ENCODE data around the gene RNF6. TPM values are rescaled to one million over a fixed set of nuclear protein-coding genes. Genes with fewer than 3 reads are reported as not detected.

RNF6 gene
- total RNA-seq = 10 to 100 TPM; 37.0 to 42.4 TPM

DNA sequence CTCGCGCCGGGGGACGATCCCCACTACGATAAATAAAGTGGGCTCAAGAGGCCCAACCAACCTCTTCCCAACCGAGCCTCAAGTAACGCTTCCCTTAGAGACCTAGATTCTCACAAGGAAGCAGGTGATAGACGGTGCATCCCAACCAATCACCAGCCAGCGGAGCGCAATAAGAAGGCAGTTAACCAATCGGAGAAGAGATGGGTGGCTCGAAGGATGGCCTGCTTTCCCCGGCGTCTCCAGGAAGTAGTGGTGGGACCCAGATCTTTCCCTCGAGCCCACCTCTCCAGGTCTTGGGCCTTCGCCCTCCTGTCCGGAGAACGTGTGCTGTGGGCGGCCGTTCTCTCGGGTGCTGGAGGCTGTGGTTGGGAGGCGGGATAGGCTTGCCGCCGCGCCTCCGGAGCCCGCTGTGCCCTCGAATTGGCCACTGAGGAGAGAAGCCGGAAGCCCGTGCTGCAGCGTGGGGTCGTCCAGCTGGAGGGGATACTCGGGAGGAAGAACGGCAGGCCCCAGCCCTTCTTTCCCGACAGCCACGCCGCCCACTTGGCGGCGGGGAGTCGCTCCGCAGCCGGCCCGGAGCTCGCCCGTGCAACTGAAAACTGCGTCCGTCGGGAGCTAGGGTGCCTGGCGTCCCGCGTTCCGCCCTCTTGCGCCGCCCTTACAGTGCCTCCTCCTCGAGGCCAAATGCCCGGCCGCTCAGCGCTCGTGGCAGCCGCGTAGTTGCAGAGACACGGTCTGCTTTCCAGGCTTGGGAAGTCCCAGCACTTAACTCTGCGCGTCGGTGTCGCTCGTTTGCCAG, at the start of gene RNF6:
RNF6 (minus strand) TSS at position 594 of the 799 bp plus-strand sequence. CDS start 2,665 bp downstream, outside the sequence.
- DNase-seq = peak; percentile 90
- Mint-ChIP-seq H3K36me3 (ENCODE audit: low read depth) (peaks cover 29% of the 10 kb centered on the region), H3K27me3 (no peaks in the 10 kb centered on the region), H3K9me3 (ENCODE audit: low read depth) (no peaks in the 10 kb centered on the region), H3K27ac (peak within 1 kb of the TSS; percentile 100), H3K4me1 (peaks cover 33% of the 10 kb centered on the region), H3K4me3 (peak within 1 kb of the TSS; percentile 100)
- intact Hi-C loops (cut with DNase I, micrococcal nuclease) = loop anchor here (1.0 to 10.0 kb wide), 7 partner anchors 32 to 1399 kb away; partner anchors contain the start of genes CDK8 (in 2 of the 2), GTF3A (in 1 of the 2), LNX2 (in 1 of the 2) and MTIF3 (in 1 of the 2)
- ATAC-seq = peak; percentile 98
- ChIA-PET POLR2A (interaction anchor here (0.6 to 1.0 kb wide), 3 partner anchors 36 to 1042 kb away, joined by 3 to 5 read pairs (median 4); no protein-coding TSS in a partner anchor), CTCF (interaction anchor here (1.0 to 2.2 kb wide), 6 partner anchors 33 to 281 kb away, joined by 3 to 13 read pairs (median 4); no protein-coding TSS in a partner anchor)

DNA sequence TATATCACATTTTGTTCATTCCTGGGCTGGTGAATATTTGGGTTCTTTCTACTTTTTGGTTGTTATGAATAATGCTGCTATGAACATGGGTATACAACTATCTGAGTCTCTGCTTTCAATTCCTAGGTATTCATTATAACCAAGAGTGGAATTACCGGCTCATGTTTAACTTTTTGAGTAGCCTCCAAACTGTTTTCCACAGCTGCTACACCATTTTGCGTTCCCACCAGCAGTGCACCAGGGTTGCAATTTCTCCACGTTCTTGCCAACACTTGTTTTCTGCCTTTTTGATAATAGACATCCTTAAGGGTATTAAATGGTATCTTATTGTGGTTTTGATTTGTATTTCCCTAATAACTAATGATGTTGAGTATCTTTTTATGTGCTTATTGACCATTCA, 48.6 kb upstream of the RNF6 start:
- POLR2A ChIA-PET = no interaction called here
- Mint-ChIP-seq H3K4me1 (peaks cover 31% of the 10 kb centered on the region), H3K36me3 (ENCODE audit: low read depth) (no peaks in the 10 kb centered on the region), H3K27me3 (no peaks in the 10 kb centered on the region), H3K4me3 (no peak overlapping the region), H3K9me3 (ENCODE audit: low read depth) (no peaks in the 10 kb centered on the region), H3K27ac (no peak overlapping the region)
- intact Hi-C loops (cut with DNase I, micrococcal nuclease) = no loop called here
- ATAC-seq = no peak
- DNase-seq = no peak
- CTCF ChIA-PET = interaction anchor here (0.6 kb wide), 1 partner anchor 890 kb away, joined by 3 read pairs; no protein-coding TSS in a partner anchor

DNA sequence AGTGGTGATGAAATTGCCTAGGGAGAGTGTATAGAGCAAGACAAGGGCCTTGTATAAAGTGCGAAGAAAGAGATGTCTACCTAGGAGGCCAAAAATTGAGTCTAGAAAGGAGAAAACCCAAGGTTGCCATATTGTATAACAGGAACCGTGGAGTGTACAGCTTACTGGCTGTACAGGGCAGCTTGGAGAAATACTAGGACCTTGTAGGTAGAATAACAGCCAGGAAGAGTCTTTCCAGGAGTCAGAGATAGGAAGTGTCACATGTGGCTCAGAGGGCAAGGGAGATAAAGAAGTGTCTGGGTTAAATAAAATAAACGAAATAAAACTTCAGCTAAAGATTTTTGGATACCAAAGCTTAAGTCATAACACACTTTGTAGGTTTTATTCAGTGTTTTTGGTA, 44.2 kb upstream of the RNF6 start:
- Mint-ChIP-seq H3K9me3 (ENCODE audit: low read depth) (no peaks in the 10 kb centered on the region), H3K4me1 (peaks cover 34% of the 10 kb centered on the region), H3K27ac (no peak overlapping the region), H3K27me3 (no peaks in the 10 kb centered on the region), H3K36me3 (ENCODE audit: low read depth) (no peaks in the 10 kb centered on the region), H3K4me3 (no peak overlapping the region)
- DNase-seq = no peak
- CTCF ChIA-PET = interaction anchor here (0.6 to 1.0 kb wide), 2 partner anchors 38 to 81 kb away, joined by 3 read pairs; no protein-coding TSS in a partner anchor
- no peak for ATAC-seq
- intact Hi-C loops (cut with DNase I, micrococcal nuclease) = no loop called here
- POLR2A ChIA-PET = no interaction called here

DNA sequence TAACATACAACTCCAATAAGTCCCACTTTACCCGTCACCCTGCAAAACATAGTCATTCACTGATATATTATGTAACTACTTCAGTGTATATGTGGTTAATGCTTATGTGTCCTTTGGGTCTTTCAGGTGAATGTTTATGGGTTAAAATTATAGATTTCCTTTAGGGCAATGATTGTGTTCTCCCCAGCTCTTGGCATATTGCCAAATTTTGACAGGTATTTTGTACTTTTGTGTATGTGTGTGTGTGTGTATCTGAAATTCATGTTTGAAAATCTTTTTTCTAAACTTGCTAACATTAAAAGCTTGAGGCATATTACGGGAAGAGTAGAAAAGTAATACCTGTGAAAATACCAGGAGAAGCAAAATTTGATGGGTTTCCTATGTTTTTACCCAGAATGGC, 40.0 kb upstream of the RNF6 start:
- H3K4me1 Mint-ChIP-seq = peaks cover 31% of the 10 kb centered on the region
- H3K27ac Mint-ChIP-seq = no peak overlapping the region
- H3K36me3 Mint-ChIP-seq (ENCODE audit: low read depth) = no peaks in the 10 kb centered on the region
- intact Hi-C loops (cut with DNase I, micrococcal nuclease) = no loop called here
- DNase-seq (no peak), ATAC-seq (no peak)
- no peaks in the 10 kb centered on the region for H3K27me3 Mint-ChIP-seq
- H3K4me3 Mint-ChIP-seq = no peak overlapping the region
- H3K9me3 Mint-ChIP-seq (ENCODE audit: low read depth) = no peaks in the 10 kb centered on the region
- ChIA-PET POLR2A (no interaction called here), CTCF (interaction anchor here (0.7 to 0.8 kb wide), 2 partner anchors 15 to 184 kb away, joined by 3 read pairs; no protein-coding TSS in a partner anchor)

DNA sequence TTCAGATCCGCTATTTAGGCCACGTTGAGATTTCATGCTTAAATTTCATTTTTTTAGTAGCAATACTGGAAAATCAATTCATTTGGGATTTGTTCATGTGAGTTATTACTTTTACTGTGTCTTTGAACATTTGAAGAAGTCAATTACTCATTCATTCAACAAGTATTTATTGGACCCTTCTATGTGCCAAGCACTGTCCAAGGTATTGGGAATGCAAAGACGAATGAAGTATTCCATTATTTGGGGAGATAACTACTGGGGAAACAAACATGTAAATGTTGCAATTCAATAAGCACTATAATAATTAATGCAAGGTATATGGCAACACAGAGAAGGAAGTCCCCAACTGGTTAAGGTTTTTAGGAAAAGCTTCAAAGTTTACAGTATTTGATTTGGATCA, 37.5 kb upstream of the RNF6 start:
- no peak for ATAC-seq
- ChIA-PET CTCF (interaction anchor here (0.6 to 1.6 kb wide), 2 partner anchors 75 to 100 kb away, joined by 3 to 6 read pairs; no protein-coding TSS in a partner anchor), POLR2A (no interaction called here)
- no peaks in the 10 kb centered on the region for H3K36me3 Mint-ChIP-seq (ENCODE audit: low read depth)
- no peak for DNase-seq
- H3K4me1 Mint-ChIP-seq = peaks cover 41% of the 10 kb centered on the region
- no peak overlapping the region for H3K4me3 Mint-ChIP-seq
- no peak overlapping the region for H3K27ac Mint-ChIP-seq
- no peaks in the 10 kb centered on the region for H3K9me3 Mint-ChIP-seq (ENCODE audit: low read depth)
- H3K27me3 Mint-ChIP-seq = no peaks in the 10 kb centered on the region
- intact Hi-C loops (cut with DNase I, micrococcal nuclease) = loop anchor here in 1 of 2 experiments (10.0 kb wide), 1 partner anchor 1335 kb away; a partner anchor contains a TSS

DNA sequence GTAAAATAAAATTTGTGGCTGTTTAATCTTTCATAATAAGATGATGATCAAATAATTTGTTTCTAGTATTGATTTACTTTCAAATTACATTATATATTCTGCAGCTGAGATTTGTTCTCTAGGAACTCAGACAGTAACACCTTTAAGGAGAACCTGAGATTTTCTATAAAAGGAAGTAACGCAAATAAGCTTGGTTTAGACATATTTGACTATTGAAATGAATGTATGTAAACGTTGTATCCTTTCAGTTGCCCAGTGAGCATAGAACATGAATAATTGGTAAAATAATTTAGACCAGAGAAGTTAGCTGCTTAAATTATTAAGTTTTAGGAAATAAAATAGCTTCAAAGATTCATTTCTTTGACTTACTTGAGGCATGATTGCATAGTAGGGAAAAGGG, 34.9 kb upstream of the RNF6 start:
- Mint-ChIP-seq H3K36me3 (ENCODE audit: low read depth) (no peaks in the 10 kb centered on the region), H3K9me3 (ENCODE audit: low read depth) (no peaks in the 10 kb centered on the region), H3K4me3 (no peak overlapping the region), H3K27me3 (no peaks in the 10 kb centered on the region), H3K27ac (no peak overlapping the region), H3K4me1 (peaks cover 47% of the 10 kb centered on the region)
- no peak for ATAC-seq
- POLR2A ChIA-PET = no interaction called here
- intact Hi-C loops (cut with DNase I, micrococcal nuclease) = loop anchor here in 1 of 2 experiments (10.0 kb wide), 1 partner anchor 1332 kb away; a partner anchor contains a TSS
- CTCF ChIA-PET = interaction anchor here (1.3 to 1.8 kb wide), 2 partner anchors 19 to 20 kb away, joined by 3 to 5 read pairs; no protein-coding TSS in a partner anchor
- no peak for DNase-seq

DNA sequence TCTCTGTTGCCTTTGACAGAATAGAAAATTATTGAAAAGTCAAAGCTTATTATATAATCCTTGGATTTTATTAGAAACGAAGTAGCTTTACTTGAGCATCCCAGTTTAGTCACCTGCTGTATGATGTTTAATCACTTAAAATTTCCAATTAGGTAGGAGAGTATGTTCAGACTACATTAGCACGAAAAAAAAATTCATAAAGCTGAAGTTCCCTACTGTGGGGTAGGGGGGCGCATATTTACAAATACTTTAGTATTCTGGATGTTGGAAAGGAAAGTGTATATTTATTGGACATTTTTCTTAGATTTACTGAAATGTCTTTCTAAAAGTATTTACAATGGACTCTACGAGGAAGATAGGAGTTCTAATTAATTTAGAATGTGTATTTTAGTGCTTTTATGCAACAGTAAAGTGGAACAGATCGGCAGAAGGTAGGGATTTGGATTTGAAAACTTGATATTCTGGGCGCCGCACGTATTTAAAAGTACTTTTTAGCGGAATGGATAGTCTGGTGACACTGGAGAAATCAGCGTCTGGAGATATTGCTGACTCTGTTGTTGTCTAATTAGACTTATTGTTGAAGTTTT, 33.7 kb upstream of the RNF6 start:
- Mint-ChIP-seq H3K4me3 (peak overlapping the region; percentile 82), H3K4me1 (peaks cover 42% of the 10 kb centered on the region), H3K36me3 (ENCODE audit: low read depth) (no peaks in the 10 kb centered on the region), H3K27me3 (no peaks in the 10 kb centered on the region), H3K9me3 (ENCODE audit: low read depth) (no peaks in the 10 kb centered on the region), H3K27ac (no peak overlapping the region)
- POLR2A ChIA-PET = interaction anchor here (0.7 kb wide), 2 partner anchors 24 to 39 kb away, joined by 3 read pairs; no protein-coding TSS in a partner anchor
- ATAC-seq (no peak), DNase-seq (no peak)
- CTCF ChIA-PET = interaction anchor here (0.7 to 1.8 kb wide), 6 partner anchors 9 to 239 kb away, joined by 3 to 5 read pairs (median 3); partner anchors contain the start of gene RNF6
- intact Hi-C loops (cut with DNase I, micrococcal nuclease) = loop anchor here in 1 of 2 experiments (2.0 to 10.0 kb wide), 2 partner anchors 955 to 1331 kb away; partner anchors contain the start of gene NUP58

DNA sequence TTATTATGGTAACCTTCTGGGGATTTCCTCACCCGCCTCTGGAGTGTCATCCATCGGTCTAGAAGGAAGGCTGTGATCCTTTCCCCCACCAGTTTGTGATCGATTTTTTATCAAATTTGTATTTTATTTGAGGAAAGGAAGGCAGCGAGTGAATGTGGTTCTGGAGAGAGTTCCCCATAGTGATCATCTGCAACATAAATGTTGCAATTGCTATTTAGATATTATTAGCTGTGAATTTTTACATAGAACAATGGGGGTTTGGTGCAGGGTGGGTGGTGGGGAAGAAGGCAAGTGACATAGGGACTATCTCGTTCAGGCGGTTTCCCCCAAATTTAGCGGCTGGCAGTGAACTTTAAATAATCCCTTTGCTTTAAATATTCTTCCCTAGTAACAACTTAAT, 33.0 kb upstream of the RNF6 start:
- no peaks in the 10 kb centered on the region for H3K36me3 Mint-ChIP-seq (ENCODE audit: low read depth)
- H3K9me3 Mint-ChIP-seq (ENCODE audit: low read depth) = no peaks in the 10 kb centered on the region
- peak overlapping the region; percentile 80 for H3K27ac Mint-ChIP-seq
- H3K4me3 Mint-ChIP-seq = peak overlapping the region; percentile 82
- ChIA-PET POLR2A (no interaction called here), CTCF (interaction anchor here (0.7 to 1.4 kb wide), 5 partner anchors 10 to 239 kb away, joined by 3 read pairs; partner anchors contain the start of gene RNF6)
- no peaks in the 10 kb centered on the region for H3K27me3 Mint-ChIP-seq
- ATAC-seq (no peak), DNase-seq (no peak)
- H3K4me1 Mint-ChIP-seq = peaks cover 38% of the 10 kb centered on the region
- intact Hi-C loops (cut with DNase I, micrococcal nuclease) = loop anchor here in 1 of 2 experiments (2.0 to 10.0 kb wide), 2 partner anchors 954 to 1330 kb away; partner anchors contain the start of gene NUP58

DNA sequence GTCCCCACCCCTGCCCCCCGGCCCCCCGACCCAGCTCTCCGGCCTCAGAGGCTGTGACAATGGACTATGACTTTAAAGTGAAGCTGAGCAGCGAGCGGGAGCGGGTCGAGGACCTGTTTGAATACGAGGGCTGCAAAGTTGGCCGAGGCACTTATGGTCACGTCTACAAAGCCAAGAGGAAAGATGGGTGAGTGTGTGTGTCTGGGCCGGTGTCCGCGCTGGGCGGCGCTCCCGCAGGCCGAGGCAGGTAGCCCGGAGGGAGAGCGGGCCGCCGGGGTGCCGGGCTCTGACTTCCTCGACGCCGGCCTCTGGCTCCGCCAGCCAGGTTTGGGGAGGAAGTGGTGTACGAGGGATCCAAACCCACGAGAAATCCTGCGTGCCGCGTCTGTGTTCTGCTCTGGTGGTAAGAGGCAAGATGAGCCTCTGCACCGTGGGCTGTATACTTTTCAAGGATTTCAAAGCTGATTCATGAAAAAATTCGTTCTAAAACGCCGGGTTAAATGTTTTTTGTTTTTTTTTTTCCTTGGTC, 32.5 kb upstream of the RNF6 start:
- Mint-ChIP-seq H3K4me3 (peak overlapping the region; percentile 82), H3K36me3 (ENCODE audit: low read depth) (no peaks in the 10 kb centered on the region), H3K4me1 (peaks cover 38% of the 10 kb centered on the region), H3K27ac (peak overlapping the region; percentile 80), H3K27me3 (no peaks in the 10 kb centered on the region), H3K9me3 (ENCODE audit: low read depth) (no peaks in the 10 kb centered on the region)
- DNase-seq (peak; percentile 71), ATAC-seq (peak; percentile 24)
- ChIA-PET POLR2A (no interaction called here), CTCF (interaction anchor here (1.1 to 1.4 kb wide), 2 partner anchors 32 to 240 kb away, joined by 3 read pairs; partner anchors contain the start of gene RNF6)
- intact Hi-C loops (cut with DNase I, micrococcal nuclease) = loop anchor here (1.0 to 10.0 kb wide), 4 partner anchors 32 to 1330 kb away; partner anchors contain the start of genes NUP58 (in 1 of the 2) and RNF6 (in 1 of the 2)

DNA sequence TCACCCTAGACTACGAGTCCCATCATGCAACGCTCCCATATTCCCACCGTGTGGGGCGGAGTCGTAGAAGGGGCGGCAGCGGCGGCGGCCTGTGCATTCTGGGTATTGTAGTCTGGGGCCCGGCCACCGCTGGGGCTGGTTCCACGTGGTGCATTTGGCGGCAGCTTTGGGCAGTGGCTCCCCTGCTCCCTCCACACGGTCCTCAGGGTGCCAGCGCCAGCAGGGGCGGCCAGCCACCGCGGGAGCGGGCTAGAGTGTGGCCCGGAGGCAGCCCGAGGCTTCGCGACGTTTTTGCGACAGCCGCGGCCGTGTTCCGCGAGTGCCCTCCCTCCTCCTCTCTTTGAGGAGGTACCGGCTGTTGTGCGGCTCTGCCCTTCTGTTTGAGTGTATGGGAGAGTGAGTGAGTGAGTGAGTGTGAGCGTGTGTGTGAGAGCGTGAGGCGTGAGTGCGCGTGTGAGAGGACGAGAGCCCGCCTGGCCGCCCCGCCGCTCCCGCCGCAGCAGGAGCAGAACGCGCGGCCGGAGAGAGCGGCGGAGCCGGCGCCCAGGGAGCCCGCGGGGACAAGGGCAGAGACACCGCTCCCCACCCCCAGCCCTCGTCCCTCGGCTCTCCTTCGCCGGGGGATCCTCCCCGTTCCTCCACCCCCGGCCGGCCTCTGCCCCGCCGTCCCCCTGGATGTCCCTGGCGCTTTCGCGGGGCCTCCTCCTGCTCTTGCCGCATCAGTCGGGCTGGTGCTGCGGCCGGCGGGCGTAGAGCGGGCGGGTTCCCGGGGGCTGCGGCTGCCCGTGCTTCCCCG, 31.9 kb upstream of the RNF6 start, which contains the start of gene CDK8:
CDK8 (plus strand) TSS at position 343 of the 796 bp plus-strand sequence. CDS start 513 bp downstream, outside the sequence.
- peaks cover 38% of the 10 kb centered on the region for H3K4me1 Mint-ChIP-seq
- ATAC-seq (peak; percentile 93), DNase-seq (peak; percentile 93)
- peak within 1 kb of the TSS; percentile 82 for H3K4me3 Mint-ChIP-seq
- intact Hi-C loops (cut with DNase I, micrococcal nuclease) = loop anchor here (1.0 to 10.0 kb wide), 5 partner anchors 32 to 1329 kb away; partner anchors contain the start of genes NUP58 (in 1 of the 2) and RNF6 (in 1 of the 2)
- POLR2A ChIA-PET = no interaction called here
- no peaks in the 10 kb centered on the region for H3K36me3 Mint-ChIP-seq (ENCODE audit: low read depth)
- H3K27me3 Mint-ChIP-seq = no peaks in the 10 kb centered on the region
- CTCF ChIA-PET = interaction anchor here (0.6 to 1.1 kb wide), 2 partner anchors 69 to 354 kb away, joined by 3 to 4 read pairs; no protein-coding TSS in a partner anchor
- H3K9me3 Mint-ChIP-seq (ENCODE audit: low read depth) = no peaks in the 10 kb centered on the region
- peak within 1 kb of the TSS; percentile 84 for H3K27ac Mint-ChIP-seq

All from activated CD4-positive, alpha-beta T cell treated with anti-CD3 and anti-CD28 coated beads for 36 hours (primary cell).